Panc1 (cell line): ENCODE results near the gene SESN1.
"Not testable (repeated sequence)": the region's sequence is repeated elsewhere in the genome, so short reads cannot be mapped to it uniquely, and the experiment has no call there.

Source experiments
- POLR2AphosphoS5 ChIP-seq: IDR thresholded peaks from 2 replicates; pipeline ENCODE4 v1.6.1; 2012; ENCODE audit warnings: mild to moderate bottlenecking, low read depth, low read length, moderate library complexity
- SIN3A ChIP-seq: IDR thresholded peaks from 2 replicates; pipeline ENCODE4 v1.6.1; 2012; ENCODE audit warnings: low read depth, mild to moderate bottlenecking, low read length, moderate library complexity, borderline replicate concordance; ENCODE audit not compliant: insufficient read depth
- TCF7L2 ChIP-seq: IDR thresholded peaks from 2 replicates; pipeline ENCODE4 v1.6.1; 2011; ENCODE audit warnings: mild to moderate bottlenecking, low read depth, low read length, inconsistent platforms
- TF ChIP-seq, protein P1 (sequence below): fragments of 450-650 bp; IDR thresholded peaks from 2 replicates; pipeline ENCODE4 v1.5.1; 2017; ENCODE audit warnings: mild to moderate bottlenecking

- not testable (repeated sequence) for TF ChIP-seq POLR2AphosphoS5, SIN3A, TCF7L2
- TF ChIP-seq, protein P1, sequence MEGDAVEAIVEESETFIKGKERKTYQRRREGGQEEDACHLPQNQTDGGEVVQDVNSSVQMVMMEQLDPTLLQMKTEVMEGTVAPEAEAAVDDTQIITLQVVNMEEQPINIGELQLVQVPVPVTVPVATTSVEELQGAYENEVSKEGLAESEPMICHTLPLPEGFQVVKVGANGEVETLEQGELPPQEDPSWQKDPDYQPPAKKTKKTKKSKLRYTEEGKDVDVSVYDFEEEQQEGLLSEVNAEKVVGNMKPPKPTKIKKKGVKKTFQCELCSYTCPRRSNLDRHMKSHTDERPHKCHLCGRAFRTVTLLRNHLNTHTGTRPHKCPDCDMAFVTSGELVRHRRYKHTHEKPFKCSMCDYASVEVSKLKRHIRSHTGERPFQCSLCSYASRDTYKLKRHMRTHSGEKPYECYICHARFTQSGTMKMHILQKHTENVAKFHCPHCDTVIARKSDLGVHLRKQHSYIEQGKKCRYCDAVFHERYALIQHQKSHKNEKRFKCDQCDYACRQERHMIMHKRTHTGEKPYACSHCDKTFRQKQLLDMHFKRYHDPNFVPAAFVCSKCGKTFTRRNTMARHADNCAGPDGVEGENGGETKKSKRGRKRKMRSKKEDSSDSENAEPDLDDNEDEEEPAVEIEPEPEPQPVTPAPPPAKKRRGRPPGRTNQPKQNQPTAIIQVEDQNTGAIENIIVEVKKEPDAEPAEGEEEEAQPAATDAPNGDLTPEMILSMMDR, result not testable (repeated sequence)
These were observed 41.9 kb upstream of the SESN1 start for GRCh38 chr6:109136530-109136929.
